K562 (cell line): ENCODE results near the gene MARCKSL1. TPM values are rescaled to one million over a fixed set of nuclear protein-coding genes. Genes with fewer than 3 reads are reported as not detected.

Experiments
- BHLHE40 ChIP-seq: IDR thresholded peaks from 2 replicates; pipeline ENCODE4 v1.6.1; 2011; ENCODE audit warnings: low read length, improper control_type of control experiment
- CREM ChIP-seq: IDR thresholded peaks from 2 replicates; pipeline ENCODE4 v1.6.1; 2014; ENCODE audit warnings: antibody characterized with exemption, low read depth
- ETV5 ChIP-seq: sonication (generic); formaldehyde crosslinking; IDR thresholded peaks from 2 replicates; pipeline ENCODE4 v1.4.0; 2020; ENCODE audit warnings: low read depth, mild to moderate bottlenecking, missing genetic modification reagents
- FOXK2 ChIP-seq, 2 experiments: fragments of 450-650 bp; IDR thresholded peaks in 1 of 2; conservative IDR thresholded peaks in 1 of 2; 2 replicates each; pipeline ENCODE4 v1.6.1; 2016; ENCODE audit warnings: low read depth in 2 of 2, mild to moderate bottlenecking in 1 of 2
- HLTF ChIP-seq: fragments of 450-650 bp; IDR thresholded peaks from 2 replicates; pipeline ENCODE4 v1.6.1; 2016
- JUND ChIP-seq, 2 experiments: IDR thresholded peaks; 2 replicates in 1 of 2; 3 replicates in 1 of 2; pipeline ENCODE4 v1.6.1; 2011; ENCODE audit warnings: borderline replicate concordance in 2 of 2, low read depth in 2 of 2, low read length in 2 of 2, improper control_type of control experiment in 1 of 2, missing biosample characterization in 1 of 2, missing genetic modification characterization in 1 of 2, missing genetic modification reagents in 1 of 2
- KDM1A ChIP-seq, 2 experiments: fragments of 450-650 bp; IDR thresholded peaks; 2 replicates each; pipeline ENCODE4 v1.6.1; 2016; ENCODE audit warnings: mild to moderate bottlenecking in 2 of 2
- RCOR1 ChIP-seq, 2 experiments: IDR thresholded peaks; 2 replicates each; pipeline ENCODE4 v1.6.1; 2012; ENCODE audit warnings: low read depth in 2 of 2, low read length in 2 of 2, borderline replicate concordance in 1 of 2, improper control_type of control experiment in 1 of 2
- ZBTB49 ChIP-seq: sonication (generic); formaldehyde crosslinking; IDR thresholded peaks from 2 replicates; pipeline ENCODE4 v1.8.0; 2022; ENCODE audit warnings: missing genetic modification reagents, mild to moderate bottlenecking, borderline replicate concordance
- ZNF407 ChIP-seq: fragments of 450-650 bp; IDR thresholded peaks from 2 replicates; pipeline ENCODE4 v1.6.1; 2016; ENCODE audit warnings: low read depth
- polyA plus RNA-seq, 8 experiments: library from polyadenylated mRNA; depleted of rRNA in 4 of 8; stranded (reverse) in 5 of 8; unstranded in 3 of 8; fragments of >200 nt; fragmentation: Nextera tagmentation in 2 of 8; fragmentation: Illumina TruSeq in 1 of 8; extraction: Ambion mirVana in 2 of 8; extraction: Trizol in 1 of 8; gene quantifications; 2 replicates each; pipeline versions ENCODE4 v1.2.1 to v1.2.3, GENCODE V29; 2011 to 2014; ENCODE audit warnings: inconsistent platforms in 1 of 8, missing spikeins in 1 of 8
- total RNA-seq, 7 experiments: library from RNA; depleted of rRNA in 6 of 7; stranded (reverse); fragments of >200 nt in 6 of 7; fragmentation: Illumina TruSeq in 2 of 7; extraction: Trizol in 2 of 7; gene quantifications; 2 replicates each; pipeline versions ENCODE4 v1.2.1 to v1.2.3, GENCODE V29; 2011 to 2021; ENCODE audit warnings: low replicate concordance in 1 of 7
- TF ChIP-seq, protein P1 (sequence below): fragments of 250-450 bp; sonication (Bioruptor Pico); IDR thresholded peaks from 2 replicates; pipeline ENCODE4 v1.5.0; 2020; ENCODE audit warnings: mild to moderate bottlenecking
- TF ChIP-seq, protein P2 (sequence below): sonication (generic); formaldehyde crosslinking; IDR thresholded peaks from 2 replicates; pipeline ENCODE4 v1.8.0; 2022; ENCODE audit warnings: mild to moderate bottlenecking, missing genetic modification reagents, borderline replicate concordance

Gene MARCKSL1
- total and polyA plus RNA-seq, 9 of the 15 experiments (the other 6 are each of a cell fraction or from before 2014, with no cell fraction given): 14.7 to 325 (median 155) TPM

DNA sequence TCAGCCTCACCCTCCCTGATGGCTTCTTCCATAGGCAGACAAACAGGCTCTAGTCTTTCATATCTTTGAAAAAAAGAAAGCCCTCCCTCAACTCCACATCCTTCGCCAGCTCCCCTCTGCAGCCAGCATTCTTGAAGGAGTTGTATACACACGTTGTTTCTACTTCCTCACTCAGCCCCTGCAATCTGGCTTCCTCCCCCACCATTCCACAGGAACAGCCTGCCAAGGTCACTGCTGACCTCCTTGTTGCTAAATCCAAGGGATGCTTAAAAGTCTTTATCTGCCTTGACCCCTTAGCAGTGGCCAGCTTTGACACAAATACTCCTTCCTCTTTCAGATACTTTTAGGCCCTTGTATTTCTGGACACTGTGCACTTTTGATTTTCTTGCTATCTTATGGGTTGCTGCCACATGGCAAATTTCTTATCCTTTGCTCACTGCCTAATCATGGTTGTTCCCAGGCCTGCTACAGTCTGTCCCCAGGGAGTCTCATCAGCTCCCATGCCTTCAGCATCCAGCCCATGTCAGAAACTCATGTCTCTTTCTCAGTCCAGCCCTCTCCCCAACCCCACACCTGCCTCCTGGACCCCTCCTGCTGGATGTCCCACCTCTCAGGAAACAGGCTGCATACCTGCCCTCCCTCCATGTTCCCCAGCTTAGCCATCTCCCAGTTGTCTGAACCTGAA lies 18.0 kb upstream of the MARCKSL1 start (continued):
- TF ChIP-seq ZNF407: no peak
- TF ChIP-seq BHLHE40: peak; percentile 40; the same call in 1 of the 2 replicates
- TF ChIP-seq, protein P1, sequence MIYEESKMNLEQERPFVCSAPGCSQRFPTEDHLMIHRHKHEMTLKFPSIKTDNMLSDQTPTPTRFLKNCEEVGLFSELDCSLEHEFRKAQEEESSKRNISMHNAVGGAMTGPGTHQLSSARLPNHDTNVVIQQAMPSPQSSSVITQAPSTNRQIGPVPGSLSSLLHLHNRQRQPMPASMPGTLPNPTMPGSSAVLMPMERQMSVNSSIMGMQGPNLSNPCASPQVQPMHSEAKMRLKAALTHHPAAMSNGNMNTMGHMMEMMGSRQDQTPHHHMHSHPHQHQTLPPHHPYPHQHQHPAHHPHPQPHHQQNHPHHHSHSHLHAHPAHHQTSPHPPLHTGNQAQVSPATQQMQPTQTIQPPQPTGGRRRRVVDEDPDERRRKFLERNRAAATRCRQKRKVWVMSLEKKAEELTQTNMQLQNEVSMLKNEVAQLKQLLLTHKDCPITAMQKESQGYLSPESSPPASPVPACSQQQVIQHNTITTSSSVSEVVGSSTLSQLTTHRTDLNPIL (CRISPR knock-in tag): no peak
- no peak for TF ChIP-seq CREM
- TF ChIP-seq ETV5 (CRISPR knock-in tag): no peak
- peak; percentile 42 to 81; a peak in 3 of 4 replicates for TF ChIP-seq RCOR1 (IDR thresholded peaks at IDR 0.05; ENCODE audit: borderline replicate concordance in 1 of 2, low read depth in 2 of 2, low read length in 2 of 2)
- 0 out of 2 replicates have a peak, but pooled peaks have one; percentile 13 for TF ChIP-seq JUND (IDR thresholded peaks at IDR 0.05; ENCODE audit: borderline replicate concordance, low read depth, low read length)
- TF ChIP-seq JUND (tag; IDR thresholded peaks at IDR 0.05; ENCODE audit: borderline replicate concordance, low read depth, low read length): no peak
- TF ChIP-seq HLTF: no peak
- peak; percentile 88 to 91 for TF ChIP-seq KDM1A (IDR thresholded peaks at IDR 0.05)
- TF ChIP-seq, protein P2, sequence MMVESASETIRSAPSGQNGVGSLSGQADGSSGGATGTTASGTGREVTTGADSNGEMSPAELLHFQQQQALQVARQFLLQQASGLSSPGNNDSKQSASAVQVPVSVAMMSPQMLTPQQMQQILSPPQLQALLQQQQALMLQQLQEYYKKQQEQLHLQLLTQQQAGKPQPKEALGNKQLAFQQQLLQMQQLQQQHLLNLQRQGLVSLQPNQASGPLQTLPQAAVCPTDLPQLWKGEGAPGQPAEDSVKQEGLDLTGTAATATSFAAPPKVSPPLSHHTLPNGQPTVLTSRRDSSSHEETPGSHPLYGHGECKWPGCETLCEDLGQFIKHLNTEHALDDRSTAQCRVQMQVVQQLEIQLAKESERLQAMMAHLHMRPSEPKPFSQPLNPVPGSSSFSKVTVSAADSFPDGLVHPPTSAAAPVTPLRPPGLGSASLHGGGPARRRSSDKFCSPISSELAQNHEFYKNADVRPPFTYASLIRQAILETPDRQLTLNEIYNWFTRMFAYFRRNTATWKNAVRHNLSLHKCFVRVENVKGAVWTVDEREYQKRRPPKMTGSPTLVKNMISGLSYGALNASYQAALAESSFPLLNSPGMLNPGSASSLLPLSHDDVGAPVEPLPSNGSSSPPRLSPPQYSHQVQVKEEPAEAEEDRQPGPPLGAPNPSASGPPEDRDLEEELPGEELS (CRISPR knock-in tag): no peak
- no peak for TF ChIP-seq ZBTB49 (CRISPR knock-in tag)
- peak; percentile 38 to 48; a peak in 3 of 4 replicates for TF ChIP-seq FOXK2 (conservative IDR thresholded peaks at IDR 0.05 in 1 of 2, IDR thresholded peaks at IDR 0.05 in 1 of 2; ENCODE audit: low read depth in 2 of 2)
